GM18505 (cell line): Measurements from ENCODE around the gene SDHAF4.
"Not testable (repeated sequence)": the region's sequence is repeated elsewhere in the genome, so short reads cannot be mapped to it uniquely, and the experiment has no call there.

Experiments
- ATAC-seq: cut with Tn5 transposase; IDR thresholded peaks from one replicate; pipeline ENCODE4 v1.9.1; 2021; ENCODE audit not compliant: unreplicated experiment
- POLR2A ChIP-seq: IDR thresholded peaks from 4 replicates; pipeline ENCODE4 v1.6.1; 2011; ENCODE audit warnings: borderline replicate concordance; ENCODE audit not compliant: insufficient read depth, insufficient read length; ENCODE audit errors: extremely low read depth

The SDHAF4 gene

GRCh38 chr6:70563530-70563929 is 3.2 kb upstream of the SDHAF4 start:
- no peak for ATAC-seq
- TF ChIP-seq POLR2A = no peak

- no peak for TF ChIP-seq POLR2A
- ATAC-seq = no peak
Measured at GRCh38 chr6:70574643-70575042, 7.9 kb downstream of the SDHAF4 start.

- TF ChIP-seq POLR2A = no peak
- no peak for ATAC-seq
Measured at GRCh38 chr6:70575899-70576495, 9.3 kb downstream of the SDHAF4 start.

- peak; percentile 86 for ATAC-seq
- TF ChIP-seq POLR2A = no peak
Measured at GRCh38 chr6:70586114-70586513, 19.4 kb downstream of the SDHAF4 start.

- no peak for ATAC-seq
- TF ChIP-seq POLR2A = no peak
Measured at GRCh38 chr6:70590400-70590799, 23.7 kb downstream of the SDHAF4 start.

GRCh38 chr6:70592391-70593117 is 25.8 kb downstream of the SDHAF4 start:
- no peak for ATAC-seq
- no peak for TF ChIP-seq POLR2A

GRCh38 chr6:70593118-70593486 is 26.4 kb downstream of the SDHAF4 start:
- ATAC-seq = no peak
- TF ChIP-seq POLR2A = no peak

GRCh38 chr6:70599187-70599586 is 32.5 kb downstream of the SDHAF4 start:
- no peak for TF ChIP-seq POLR2A

GRCh38 chr6:70601014-70601413 is 34.3 kb downstream of the SDHAF4 start:
- no peak for TF ChIP-seq POLR2A
- ATAC-seq = no peak

More at GRCh38 chr6:70599187-70599586, 32.5 kb downstream of the SDHAF4 start:
- no peak for ATAC-seq

GRCh38 chr6:70604254-70604653 is 37.5 kb downstream of the SDHAF4 start:
- no peak for TF ChIP-seq POLR2A
- ATAC-seq = no peak

GRCh38 chr6:70607371-70607770 is 40.6 kb downstream of the SDHAF4 start:
- not testable (repeated sequence) for ATAC-seq

GRCh38 chr6:70609181-70609580 is 42.5 kb downstream of the SDHAF4 start:
- ATAC-seq = not testable (repeated sequence)

- TF ChIP-seq POLR2A = no peak
- no peak for ATAC-seq
Measured at GRCh38 chr6:70616728-70617260, 50.1 kb downstream of the SDHAF4 start.

- no peak for ATAC-seq
- TF ChIP-seq POLR2A = no peak
Measured at GRCh38 chr6:70620746-70621145, 54.0 kb downstream of the SDHAF4 start.
